K562 (cell line): ENCODE data around the gene LRRC15. TPM values are rescaled to one million over a fixed set of nuclear protein-coding genes. Genes with fewer than 3 reads are reported as not detected.

Experiments used
- ARID1B ChIP-seq: fragments of 450-650 bp; IDR thresholded peaks from 2 replicates; pipeline ENCODE4 v1.6.1; 2016; ENCODE audit warnings: antibody characterized with exemption, mild to moderate bottlenecking, inconsistent platforms
- ARID2 ChIP-seq: fragments of 450-650 bp; IDR thresholded peaks from 2 replicates; pipeline ENCODE4 v1.6.1; 2017; ENCODE audit warnings: antibody characterized with exemption, mild to moderate bottlenecking
- C11orf30 ChIP-seq: fragments of 450-650 bp; IDR thresholded peaks from 2 replicates; pipeline ENCODE4 v1.6.1; 2016; ENCODE audit warnings: low read depth, mild to moderate bottlenecking
- CBX2 ChIP-seq: fragments of 200-600 bp; sonication (generic); IDR thresholded peaks from one replicate; pipeline ENCODE4 v1.6.1; 2012; ENCODE audit warnings: mild to moderate bottlenecking, low read length, inconsistent platforms; ENCODE audit not compliant: insufficient read depth, poor library complexity, severe bottlenecking
- CHD1 ChIP-seq: fragments of 200-600 bp; sonication (generic); IDR thresholded peaks from one replicate; pipeline ENCODE4 v1.6.1; 2012; ENCODE audit warnings: mild to moderate bottlenecking, moderate library complexity, low read length, inconsistent platforms
- ESRRB ChIP-seq: fragments of 250-450 bp; sonication (Bioruptor Pico); IDR thresholded peaks from 2 replicates; pipeline ENCODE4 v1.5.0; 2020; ENCODE audit warnings: mild to moderate bottlenecking, moderate library complexity, borderline replicate concordance
- FOXP1 ChIP-seq: sonication (generic); formaldehyde crosslinking; IDR thresholded peaks from 2 replicates; pipeline ENCODE4 v1.8.0; 2022; ENCODE audit warnings: mild to moderate bottlenecking, missing genetic modification reagents
- HNRNPLL ChIP-seq: fragments of 200-400 bp; formaldehyde crosslinking; IDR thresholded peaks from 2 replicates; pipeline ENCODE4 v1.6.1; 2017; ENCODE audit warnings: low read length, low read depth, mild to moderate bottlenecking; ENCODE audit not compliant: poor library complexity, severe bottlenecking
- NFE2 ChIP-seq: IDR thresholded peaks from 2 replicates; pipeline ENCODE4 v1.6.1; 2014; ENCODE audit warnings: antibody characterized with exemption, low read depth
- NR2C1 ChIP-seq, 2 experiments: fragments of 450-650 bp; IDR thresholded peaks; 2 replicates each; pipeline ENCODE4 v1.6.1; 2017; ENCODE audit warnings: mild to moderate bottlenecking in 2 of 2, antibody characterized with exemption in 1 of 2, inconsistent platforms in 1 of 2, missing compliant biosample characterization in 1 of 2, missing genetic modification characterization in 1 of 2
- NR2F6 ChIP-seq: fragments of 450-650 bp; formaldehyde crosslinking; IDR thresholded peaks from 2 replicates; pipeline ENCODE4 v1.4.0; 2020; ENCODE audit warnings: mild to moderate bottlenecking
- TRIM24 ChIP-seq, 2 experiments: fragments of 450-650 bp; IDR thresholded peaks; 2 replicates each; pipeline ENCODE4 v1.6.1; 2016
- U2AF1 ChIP-seq: fragments of 200-400 bp; formaldehyde crosslinking; optimal IDR thresholded peaks from 2 replicates; pipeline ENCODE3; 2017; ENCODE audit warnings: mild to moderate bottlenecking, low read depth, low read length, moderate library complexity
- ZC3H8 ChIP-seq: fragments of 450-650 bp; IDR thresholded peaks from 2 replicates; pipeline ENCODE4 v1.6.1; 2017
- ZNF347 ChIP-seq: fragments of 450-650 bp; formaldehyde crosslinking; IDR thresholded peaks from 2 replicates; pipeline ENCODE4 v1.4.0; 2020; ENCODE audit warnings: low read depth, mild to moderate bottlenecking, moderate library complexity
- polyA plus RNA-seq, 8 experiments: library from polyadenylated mRNA; depleted of rRNA in 4 of 8; stranded (reverse) in 5 of 8; unstranded in 3 of 8; fragments of >200 nt; fragmentation: Nextera tagmentation in 2 of 8; fragmentation: Illumina TruSeq in 1 of 8; extraction: Ambion mirVana in 2 of 8; extraction: Trizol in 1 of 8; gene quantifications; 2 replicates each; pipeline versions ENCODE4 v1.2.1 to v1.2.3, GENCODE V29; 2011 to 2014; ENCODE audit warnings: inconsistent platforms in 1 of 8, missing spikeins in 1 of 8
- total RNA-seq, 7 experiments: library from RNA; depleted of rRNA in 6 of 7; stranded (reverse); fragments of >200 nt in 6 of 7; fragmentation: Illumina TruSeq in 2 of 7; extraction: Trizol in 2 of 7; gene quantifications; 2 replicates each; pipeline versions ENCODE4 v1.2.1 to v1.2.3, GENCODE V29; 2011 to 2021; ENCODE audit warnings: low replicate concordance in 1 of 7
- TF ChIP-seq, protein P1 (sequence below): fragments of 250-450 bp; sonication (Bioruptor Pico); IDR thresholded peaks from 2 replicates; pipeline ENCODE4 v1.4.0; 2020; ENCODE audit warnings: mild to moderate bottlenecking, moderate library complexity, borderline replicate concordance
- TF ChIP-seq, protein P2 (sequence below): fragments of 250-450 bp; sonication (Bioruptor Pico); IDR thresholded peaks from 2 replicates; pipeline ENCODE4 v1.4.0; 2020; ENCODE audit warnings: borderline replicate concordance
- TF ChIP-seq, protein P3 (sequence below): sonication (generic); formaldehyde crosslinking; IDR thresholded peaks from 2 replicates; pipeline ENCODE4 v1.8.0; 2023; ENCODE audit warnings: missing genetic modification reagents, mild to moderate bottlenecking, borderline replicate concordance

The LRRC15 gene
- total and polyA plus RNA-seq, 9 of the 15 experiments (the other 6 are each of a cell fraction or from before 2014, with no cell fraction given), result not detected

DNA sequence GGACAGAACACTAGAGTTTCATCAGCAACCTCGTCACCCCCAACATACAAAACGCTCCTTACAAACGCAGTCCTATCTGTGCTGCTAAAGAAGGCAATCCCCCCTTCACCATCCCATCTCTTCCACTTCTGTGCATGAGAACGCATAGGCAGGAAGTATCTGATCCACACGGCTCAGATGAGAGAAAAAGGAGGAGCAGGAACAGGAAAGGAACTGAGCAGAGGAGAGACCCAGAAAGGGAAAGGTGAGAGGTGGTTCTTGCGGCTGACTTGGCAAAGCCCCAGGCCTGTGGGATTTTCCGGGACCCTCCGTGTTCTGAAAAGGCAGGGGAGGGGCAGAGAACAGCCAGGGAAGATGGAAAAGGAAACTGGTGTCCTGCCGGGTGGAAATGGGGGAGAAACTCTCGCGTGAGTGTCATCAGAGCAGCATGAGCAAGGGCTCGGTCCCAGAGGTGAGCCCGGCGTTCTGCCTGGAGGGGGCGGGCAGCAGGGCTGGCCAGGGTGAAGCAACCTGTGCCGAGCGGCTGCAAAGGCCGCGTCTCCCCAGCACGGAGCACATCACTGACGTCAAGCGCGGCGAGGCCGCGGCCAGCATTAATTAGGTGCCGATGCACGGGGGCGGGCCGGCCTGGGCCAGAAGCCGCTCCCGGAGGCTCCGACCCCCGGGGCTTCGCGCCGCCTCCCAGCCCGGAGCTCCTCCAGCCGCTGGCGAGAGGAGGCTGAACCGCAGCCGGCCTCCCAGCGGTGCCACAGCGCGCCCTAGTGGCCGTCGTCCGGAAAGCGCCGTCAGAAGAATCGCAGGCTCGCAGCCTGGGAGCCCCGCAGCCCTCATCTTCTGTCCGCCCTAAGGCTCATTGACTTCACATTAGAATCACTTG, 54.2 kb downstream of the LRRC15 start (continued):
- no peak for TF ChIP-seq ZC3H8
- TF ChIP-seq, protein P1, sequence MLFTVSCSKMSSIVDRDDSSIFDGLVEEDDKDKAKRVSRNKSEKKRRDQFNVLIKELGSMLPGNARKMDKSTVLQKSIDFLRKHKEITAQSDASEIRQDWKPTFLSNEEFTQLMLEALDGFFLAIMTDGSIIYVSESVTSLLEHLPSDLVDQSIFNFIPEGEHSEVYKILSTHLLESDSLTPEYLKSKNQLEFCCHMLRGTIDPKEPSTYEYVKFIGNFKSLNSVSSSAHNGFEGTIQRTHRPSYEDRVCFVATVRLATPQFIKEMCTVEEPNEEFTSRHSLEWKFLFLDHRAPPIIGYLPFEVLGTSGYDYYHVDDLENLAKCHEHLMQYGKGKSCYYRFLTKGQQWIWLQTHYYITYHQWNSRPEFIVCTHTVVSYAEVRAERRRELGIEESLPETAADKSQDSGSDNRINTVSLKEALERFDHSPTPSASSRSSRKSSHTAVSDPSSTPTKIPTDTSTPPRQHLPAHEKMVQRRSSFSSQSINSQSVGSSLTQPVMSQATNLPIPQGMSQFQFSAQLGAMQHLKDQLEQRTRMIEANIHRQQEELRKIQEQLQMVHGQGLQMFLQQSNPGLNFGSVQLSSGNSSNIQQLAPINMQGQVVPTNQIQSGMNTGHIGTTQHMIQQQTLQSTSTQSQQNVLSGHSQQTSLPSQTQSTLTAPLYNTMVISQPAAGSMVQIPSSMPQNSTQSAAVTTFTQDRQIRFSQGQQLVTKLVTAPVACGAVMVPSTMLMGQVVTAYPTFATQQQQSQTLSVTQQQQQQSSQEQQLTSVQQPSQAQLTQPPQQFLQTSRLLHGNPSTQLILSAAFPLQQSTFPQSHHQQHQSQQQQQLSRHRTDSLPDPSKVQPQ, result no peak
- TF ChIP-seq TRIM24 (IDR thresholded peaks at IDR 0.05), result no peak; a peak in 1 of 4 replicates
- TF ChIP-seq ESRRB (CRISPR knock-in tag), result no peak
- no peak for TF ChIP-seq ZNF347 (CRISPR knock-in tag)
- no peak for TF ChIP-seq NR2C1 (IDR thresholded peaks at IDR 0.05)
- no peak for TF ChIP-seq NR2C1 (tag; IDR thresholded peaks at IDR 0.05)
- TF ChIP-seq CBX2, result no peak
- TF ChIP-seq ARID1B, result peak; percentile 25; the same call in 1 of the 2 replicates
- no peak for TF ChIP-seq C11orf30
- TF ChIP-seq U2AF1, result no peak
- TF ChIP-seq FOXP1 (CRISPR knock-in tag), result 0 out of 2 replicates have a peak, but pooled peaks have one; percentile 29
- TF ChIP-seq, protein P2, sequence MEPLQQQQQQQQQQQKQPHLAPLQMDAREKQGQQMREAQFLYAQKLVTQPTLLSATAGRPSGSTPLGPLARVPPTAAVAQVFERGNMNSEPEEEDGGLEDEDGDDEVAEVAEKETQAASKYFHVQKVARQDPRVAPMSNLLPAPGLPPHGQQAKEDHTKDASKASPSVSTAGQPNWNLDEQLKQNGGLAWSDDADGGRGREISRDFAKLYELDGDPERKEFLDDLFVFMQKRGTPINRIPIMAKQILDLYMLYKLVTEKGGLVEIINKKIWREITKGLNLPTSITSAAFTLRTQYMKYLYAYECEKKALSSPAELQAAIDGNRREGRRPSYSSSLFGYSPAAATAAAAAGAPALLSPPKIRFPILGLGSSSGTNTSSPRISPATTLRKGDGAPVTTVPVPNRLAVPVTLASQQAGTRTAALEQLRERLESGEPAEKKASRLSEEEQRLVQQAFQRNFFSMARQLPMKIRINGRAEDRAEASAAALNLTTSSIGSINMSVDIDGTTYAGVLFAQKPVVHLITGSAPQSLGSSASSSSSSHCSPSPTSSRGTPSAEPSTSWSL (CRISPR knock-in tag), result no peak
- no peak for TF ChIP-seq NR2F6 (CRISPR knock-in tag)
- no peak for TF ChIP-seq NFE2
- no peak for TF ChIP-seq HNRNPLL
- TF ChIP-seq ARID2, result peak; percentile 38; the same call in 1 of the 2 replicates
- TF ChIP-seq, protein P3, sequence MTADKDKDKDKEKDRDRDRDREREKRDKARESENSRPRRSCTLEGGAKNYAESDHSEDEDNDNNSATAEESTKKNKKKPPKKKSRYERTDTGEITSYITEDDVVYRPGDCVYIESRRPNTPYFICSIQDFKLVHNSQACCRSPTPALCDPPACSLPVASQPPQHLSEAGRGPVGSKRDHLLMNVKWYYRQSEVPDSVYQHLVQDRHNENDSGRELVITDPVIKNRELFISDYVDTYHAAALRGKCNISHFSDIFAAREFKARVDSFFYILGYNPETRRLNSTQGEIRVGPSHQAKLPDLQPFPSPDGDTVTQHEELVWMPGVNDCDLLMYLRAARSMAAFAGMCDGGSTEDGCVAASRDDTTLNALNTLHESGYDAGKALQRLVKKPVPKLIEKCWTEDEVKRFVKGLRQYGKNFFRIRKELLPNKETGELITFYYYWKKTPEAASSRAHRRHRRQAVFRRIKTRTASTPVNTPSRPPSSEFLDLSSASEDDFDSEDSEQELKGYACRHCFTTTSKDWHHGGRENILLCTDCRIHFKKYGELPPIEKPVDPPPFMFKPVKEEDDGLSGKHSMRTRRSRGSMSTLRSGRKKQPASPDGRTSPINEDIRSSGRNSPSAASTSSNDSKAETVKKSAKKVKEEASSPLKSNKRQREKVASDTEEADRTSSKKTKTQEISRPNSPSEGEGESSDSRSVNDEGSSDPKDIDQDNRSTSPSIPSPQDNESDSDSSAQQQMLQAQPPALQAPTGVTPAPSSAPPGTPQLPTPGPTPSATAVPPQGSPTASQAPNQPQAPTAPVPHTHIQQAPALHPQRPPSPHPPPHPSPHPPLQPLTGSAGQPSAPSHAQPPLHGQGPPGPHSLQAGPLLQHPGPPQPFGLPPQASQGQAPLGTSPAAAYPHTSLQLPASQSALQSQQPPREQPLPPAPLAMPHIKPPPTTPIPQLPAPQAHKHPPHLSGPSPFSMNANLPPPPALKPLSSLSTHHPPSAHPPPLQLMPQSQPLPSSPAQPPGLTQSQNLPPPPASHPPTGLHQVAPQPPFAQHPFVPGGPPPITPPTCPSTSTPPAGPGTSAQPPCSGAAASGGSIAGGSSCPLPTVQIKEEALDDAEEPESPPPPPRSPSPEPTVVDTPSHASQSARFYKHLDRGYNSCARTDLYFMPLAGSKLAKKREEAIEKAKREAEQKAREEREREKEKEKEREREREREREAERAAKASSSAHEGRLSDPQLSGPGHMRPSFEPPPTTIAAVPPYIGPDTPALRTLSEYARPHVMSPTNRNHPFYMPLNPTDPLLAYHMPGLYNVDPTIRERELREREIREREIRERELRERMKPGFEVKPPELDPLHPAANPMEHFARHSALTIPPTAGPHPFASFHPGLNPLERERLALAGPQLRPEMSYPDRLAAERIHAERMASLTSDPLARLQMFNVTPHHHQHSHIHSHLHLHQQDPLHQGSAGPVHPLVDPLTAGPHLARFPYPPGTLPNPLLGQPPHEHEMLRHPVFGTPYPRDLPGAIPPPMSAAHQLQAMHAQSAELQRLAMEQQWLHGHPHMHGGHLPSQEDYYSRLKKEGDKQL (CRISPR knock-in tag), result no peak
- TF ChIP-seq CHD1, result no peak
